H9 (cell line): ENCODE results near the gene FBN2. TPM values are rescaled to one million over a fixed set of nuclear protein-coding genes. Genes with fewer than 3 reads are reported as not detected.

Experiments
- DNase-seq: peaks from one replicate; pipeline ENCODE4 v3.0.0-alpha.2; 2017
- H2AFZ ChIP-seq: one replicate; pipeline ENCODE4 v1.6.1; 2013; ENCODE audit warnings: mild to moderate bottlenecking, low read length, control low read depth, moderate library complexity
- H2AK5ac ChIP-seq: 2 replicates; pipeline ENCODE4 v1.6.1; 2013; ENCODE audit warnings: low read length, control low read depth, mixed read lengths; ENCODE audit not compliant: insufficient read length
- H2BK120ac ChIP-seq: one replicate; pipeline ENCODE4 v1.6.1; 2013; ENCODE audit warnings: low read depth, mild to moderate bottlenecking, low read length, control low read depth, inconsistent platforms; ENCODE audit not compliant: poor library complexity, severe bottlenecking
- H2BK12ac ChIP-seq: 2 replicates; pipeline ENCODE4 v1.6.1; 2013; ENCODE audit warnings: low read length, control low read depth, mixed read lengths, low read depth; ENCODE audit not compliant: insufficient read length
- H2BK15ac ChIP-seq: 2 replicates; pipeline ENCODE4 v1.6.1; 2013; ENCODE audit warnings: low read depth, low read length, control low read depth
- H2BK20ac ChIP-seq: one replicate; pipeline ENCODE4 v1.6.1; 2013; ENCODE audit warnings: low read depth, mild to moderate bottlenecking, low read length, control low read depth, inconsistent platforms; ENCODE audit not compliant: poor library complexity, severe bottlenecking
- H2BK5ac ChIP-seq: 2 replicates; pipeline ENCODE4 v1.6.1; 2013; ENCODE audit warnings: low read length, control low read depth, mixed read lengths; ENCODE audit not compliant: insufficient read length
- H3K14ac ChIP-seq: 2 replicates; pipeline ENCODE4 v1.6.1; 2013; ENCODE audit warnings: low read length, control low read depth; ENCODE audit not compliant: insufficient read depth
- H3K18ac ChIP-seq: 2 replicates; pipeline ENCODE4 v1.6.1; 2013; ENCODE audit warnings: low read depth, mild to moderate bottlenecking, mixed read lengths, low read length, control low read depth; ENCODE audit not compliant: insufficient read length
- H3K23ac ChIP-seq: 2 replicates; pipeline ENCODE4 v1.6.1; 2013; ENCODE audit warnings: low read length, control low read depth, mixed read lengths, low read depth; ENCODE audit not compliant: insufficient read length
- H3K23me2 ChIP-seq: 2 replicates; pipeline ENCODE4 v1.6.1; 2013; ENCODE audit warnings: low read depth, mild to moderate bottlenecking, mixed read lengths, low read length, control low read depth; ENCODE audit not compliant: insufficient read length, poor library complexity, severe bottlenecking
- H3K27ac ChIP-seq: 2 replicates; pipeline ENCODE4 v1.5.1; 2013; ENCODE audit warnings: low read length, control low read depth, mixed read lengths, low read depth; ENCODE audit not compliant: insufficient read length
- H3K27me3 ChIP-seq: 2 replicates; pipeline ENCODE4 v1.6.1; 2013; ENCODE audit warnings: low read length, control low read depth, inconsistent platforms; ENCODE audit not compliant: insufficient read depth
- H3K4ac ChIP-seq: 2 replicates; pipeline ENCODE4 v1.6.1; 2013; ENCODE audit warnings: low read depth, mild to moderate bottlenecking, control low read depth, inconsistent platforms, low read length, moderate library complexity
- H3K4me1 ChIP-seq: 2 replicates; pipeline ENCODE4 v1.6.1; 2013; ENCODE audit warnings: low read length, control low read depth, inconsistent platforms; ENCODE audit not compliant: insufficient read depth
- H3K4me2 ChIP-seq: 2 replicates; pipeline ENCODE4 v1.6.1; 2013; ENCODE audit warnings: low read length, control low read depth, mixed read lengths; ENCODE audit not compliant: insufficient read length, insufficient read depth
- H3K56ac ChIP-seq: 2 replicates; pipeline ENCODE4 v1.6.1; 2013; ENCODE audit warnings: low read depth, mild to moderate bottlenecking, mixed read lengths, low read length, control low read depth; ENCODE audit not compliant: insufficient read length
- H3K79me1 ChIP-seq: 2 replicates; pipeline ENCODE4 v1.6.1; 2013; ENCODE audit warnings: low read depth, mild to moderate bottlenecking, moderate library complexity, low read length, control low read depth, inconsistent platforms; ENCODE audit not compliant: insufficient read depth, poor library complexity, severe bottlenecking
- H3K79me2 ChIP-seq: 2 replicates; pipeline ENCODE4 v1.6.1; 2013; ENCODE audit warnings: low read length, control low read depth, inconsistent platforms; ENCODE audit not compliant: insufficient read depth
- H3K9ac ChIP-seq: 2 replicates; pipeline ENCODE4 v1.6.1; 2013; ENCODE audit warnings: low read length, control low read depth, mixed read lengths; ENCODE audit not compliant: insufficient read length; ENCODE audit errors: extremely low read depth
- H3K9me3 ChIP-seq: one replicate; pipeline ENCODE4 v1.6.1; 2013; ENCODE audit warnings: low read depth, low read length, inconsistent platforms; ENCODE audit not compliant: control insufficient read depth
- H3T11ph ChIP-seq: one replicate; pipeline ENCODE4 v1.6.1; 2013; ENCODE audit warnings: mild to moderate bottlenecking, low read length, control low read depth, inconsistent platforms
- H4K20me1 ChIP-seq: one replicate; pipeline ENCODE4 v1.6.1; 2013; ENCODE audit not compliant: control insufficient read depth, insufficient read length, insufficient read depth
- H4K5ac ChIP-seq: 2 replicates; pipeline ENCODE4 v1.6.1; 2013; ENCODE audit warnings: low read depth, mild to moderate bottlenecking, mixed read lengths, low read length, control low read depth; ENCODE audit not compliant: insufficient read length
- H4K8ac ChIP-seq: replicated peaks from 2 replicates; pipeline ENCODE4 v1.6.1; 2013; ENCODE audit warnings: low read length, control low read depth, mixed read lengths, low read depth; ENCODE audit not compliant: insufficient read length
- H4K91ac ChIP-seq: 2 replicates; pipeline ENCODE4 v1.6.1; 2013; ENCODE audit warnings: low read depth, mild to moderate bottlenecking, moderate library complexity, mixed read lengths, low read length, control low read depth; ENCODE audit not compliant: insufficient read length
- H3K27ac Mint-ChIP-seq, 3 experiments: 2 replicates in 2 of 3; 3 replicates in 1 of 3; pipeline ENCODE4 v1.8.0; 2020 to 2021; ENCODE audit warnings: mixed read lengths in 3 of 3, mild to moderate bottlenecking in 1 of 3, moderate library complexity in 1 of 3
- H3K27me3 Mint-ChIP-seq: 2 replicates; pipeline ENCODE4 v1.8.0; 2021; ENCODE audit warnings: low read depth, mild to moderate bottlenecking, moderate library complexity, mixed read lengths
- H3K36me3 Mint-ChIP-seq, 3 experiments: 2 replicates in 2 of 3; 3 replicates in 1 of 3; pipeline ENCODE4 v1.8.0; 2020 to 2021; ENCODE audit warnings: low read depth in 3 of 3, mixed read lengths in 3 of 3; ENCODE audit not compliant: insufficient read depth in 1 of 3
- H3K4me1 Mint-ChIP-seq, 2 experiments: 2 replicates each; pipeline ENCODE4 v1.8.0; 2020; ENCODE audit warnings: mixed read lengths in 2 of 2
- H3K4me3 Mint-ChIP-seq, 2 experiments: 2 replicates in 1 of 2; 3 replicates in 1 of 2; pipeline ENCODE4 v1.8.0; 2020 to 2021; ENCODE audit warnings: mild to moderate bottlenecking in 2 of 2, mixed read lengths in 2 of 2, moderate library complexity in 1 of 2
- H3K9me3 Mint-ChIP-seq, 2 experiments: 2 replicates in 1 of 2; 3 replicates in 1 of 2; pipeline ENCODE4 v1.8.0; 2020; ENCODE audit warnings: mild to moderate bottlenecking in 2 of 2, mixed read lengths in 2 of 2, moderate library complexity in 1 of 2
- CTCF ChIP-seq: fragments of 200-600 bp; sonication (generic); conservative IDR thresholded peaks from 3 replicates; pipeline ENCODE4 v1.8.0; 2021; ENCODE audit warnings: antibody characterized with exemption, mild to moderate bottlenecking
- WGBS: extraction: QIAGEN DNeasy Blood & Tissue Kit; methylation state at CpG from one replicate; pipeline ENCODE4 v1.1.7; 2013; ENCODE audit warnings: missing lambda C conversion rate, low lambda C conversion rate, mixed read lengths; ENCODE audit not compliant: insufficient read length; ENCODE audit errors: extremely low coverage; 5-methylcytosine and 5-hydroxymethylcytosine counted together
- total RNA-seq: library from RNA; stranded (reverse); gene quantifications from 2 replicates; pipeline ENCODE4 v1.2.1, GENCODE V29; 2021

FBN2 gene
- total RNA-seq, 1 experiment from 2014 or later: 8.3 TPM

GRCh38 chr5:128435861-128436260 lies 102.2 kb downstream of the FBN2 start:
- Histone ChIP-seq H3T11ph (no peak overlapping the region), H2BK120ac (no peak overlapping the region), H2AFZ (no peak overlapping the region), H2BK5ac (no peak overlapping the region), H3K9ac (no peak overlapping the region), H3K27ac (no peak overlapping the region), H3K18ac (no peak overlapping the region), H3K4ac (no peak overlapping the region), H3K4me1 (no peaks in the 10 kb centered on the region), H3K56ac (no peak overlapping the region), H2BK20ac (no peak overlapping the region), H3K79me1 (no peaks in the 10 kb centered on the region), H4K5ac (no peak overlapping the region), H3K9me3 (no peaks in the 10 kb centered on the region), H3K14ac (no peak overlapping the region), H3K27me3 (no peaks in the 10 kb centered on the region), H4K20me1 (no peaks in the 10 kb centered on the region), H4K8ac (no peak overlapping the region), H2BK15ac (no peak overlapping the region), H4K91ac (no peak overlapping the region), H3K4me2 (no peak overlapping the region), H3K23ac (no peak overlapping the region), H2BK12ac (no peak overlapping the region), H2AK5ac (no peak overlapping the region), H3K23me2 (no peaks in the 10 kb centered on the region), H3K79me2 (no peaks in the 10 kb centered on the region)
- no peak overlapping the region for H3K4me3 Mint-ChIP-seq
- no peaks in the 10 kb centered on the region for H3K9me3 Mint-ChIP-seq
- no CpG with 5 or more reads among the region's 4 CpGs for WGBS
- peaks cover 0 to 2% of the 10 kb centered on the region in 2 experiments; a peak in 1 of 4 replicates for H3K4me1 Mint-ChIP-seq
- H3K27ac Mint-ChIP-seq: no peak overlapping the region
- no peaks in the 10 kb centered on the region for H3K27me3 Mint-ChIP-seq
- no peak for DNase-seq
- H3K36me3 Mint-ChIP-seq: no peaks in the 10 kb centered on the region
- no peak for TF ChIP-seq CTCF
